Peyer's patch (tissue), 4 donors: ENCODE data around the gene SMYD3.

Source experiments
- CTCF ChIP-seq, 6 experiments: fragments of 450-650 bp in 4 of 6; fragments of 200-600 bp in 2 of 6; sonication (generic) in 1 of 6; IDR thresholded peaks; one replicate each; pipeline ENCODE4 v1.5.1; 2017 to 2019; ENCODE audit warnings: antibody characterized with exemption in 6 of 6, mild to moderate bottlenecking in 3 of 6, moderate library complexity in 1 of 6
- POLR2A ChIP-seq, 2 donors: fragments of 450-650 bp; IDR thresholded peaks; one replicate each; pipeline ENCODE4 v1.5.1; 2017; ENCODE audit warnings: antibody characterized with exemption in 2 of 2, mild to moderate bottlenecking in 2 of 2, moderate library complexity in 2 of 2

GRCh38 chr1:245773344-245773743 lies 733.7 kb downstream of the SMYD3 start:
- TF ChIP-seq CTCF (IDR thresholded peaks at IDR 0.05) (no peak), POLR2A (IDR thresholded peaks at IDR 0.05) (no peak)
